HTERT RPE-1 (cell line): ENCODE data around the gene RAB24.

Experiments
- in situ Hi-C: fragments of 300-500 bp; cut with MboI; formaldehyde crosslinking; loops from 4 replicates; pipeline ENCODE4 v1.14.3; 2020; ENCODE audit warnings: low sequenced_read_pairs

Gene RAB24

DNA sequence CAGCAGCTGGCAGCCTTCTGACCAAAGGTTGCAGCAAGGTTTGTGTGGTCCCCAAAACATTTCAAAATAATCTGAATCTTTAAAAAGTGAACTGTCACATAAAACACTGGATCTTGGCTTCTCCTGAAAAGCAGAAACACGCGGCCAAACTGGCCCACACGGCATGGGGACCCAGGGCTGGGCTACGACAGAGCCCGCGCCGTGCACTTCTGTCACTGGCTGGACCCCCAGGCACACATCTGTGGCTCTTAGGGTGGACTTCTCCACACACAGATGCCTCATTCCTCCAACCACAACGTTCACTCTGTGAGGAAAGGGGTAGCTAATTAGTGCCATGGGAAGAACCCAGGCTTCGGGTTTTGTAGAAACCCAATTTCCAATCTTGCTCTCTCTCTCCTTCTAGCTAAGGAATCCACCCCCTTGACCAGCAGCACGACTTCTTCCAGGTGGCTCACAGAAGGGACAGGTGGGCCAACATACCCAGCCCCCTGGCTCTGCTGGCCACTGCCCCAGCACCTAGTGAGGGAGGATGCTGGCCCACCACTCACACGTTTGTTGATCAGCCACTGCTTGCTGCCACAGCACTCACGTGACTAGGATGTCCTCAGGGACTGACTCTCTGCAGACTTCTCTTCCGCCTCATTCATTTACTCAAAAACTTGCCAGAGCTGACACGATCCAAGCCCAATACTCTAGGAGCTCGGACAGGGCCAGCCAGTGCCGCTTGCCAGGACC lies 30.1 kb upstream of the RAB24 start:
- in situ Hi-C loops = no loop called here

DNA sequence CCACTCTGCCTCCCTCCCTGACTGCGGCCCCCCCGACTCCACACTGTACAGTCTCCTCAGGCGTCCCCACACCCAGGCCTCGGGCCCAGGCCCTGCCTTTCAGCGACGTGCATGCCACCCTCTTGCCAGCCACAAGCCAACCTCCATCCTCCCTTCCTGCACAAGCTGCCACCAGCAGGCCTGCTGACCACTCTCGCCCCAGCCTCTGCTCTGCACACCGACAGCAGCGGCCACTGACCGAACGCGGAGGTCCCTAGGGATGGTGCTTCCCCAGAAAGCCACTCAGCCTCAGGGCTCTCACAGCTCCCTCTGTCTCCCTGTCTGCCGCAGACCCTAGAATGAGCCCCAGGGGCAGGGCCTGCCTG lies 29.4 kb upstream of the RAB24 start:
- in situ Hi-C loops = no loop called here

DNA sequence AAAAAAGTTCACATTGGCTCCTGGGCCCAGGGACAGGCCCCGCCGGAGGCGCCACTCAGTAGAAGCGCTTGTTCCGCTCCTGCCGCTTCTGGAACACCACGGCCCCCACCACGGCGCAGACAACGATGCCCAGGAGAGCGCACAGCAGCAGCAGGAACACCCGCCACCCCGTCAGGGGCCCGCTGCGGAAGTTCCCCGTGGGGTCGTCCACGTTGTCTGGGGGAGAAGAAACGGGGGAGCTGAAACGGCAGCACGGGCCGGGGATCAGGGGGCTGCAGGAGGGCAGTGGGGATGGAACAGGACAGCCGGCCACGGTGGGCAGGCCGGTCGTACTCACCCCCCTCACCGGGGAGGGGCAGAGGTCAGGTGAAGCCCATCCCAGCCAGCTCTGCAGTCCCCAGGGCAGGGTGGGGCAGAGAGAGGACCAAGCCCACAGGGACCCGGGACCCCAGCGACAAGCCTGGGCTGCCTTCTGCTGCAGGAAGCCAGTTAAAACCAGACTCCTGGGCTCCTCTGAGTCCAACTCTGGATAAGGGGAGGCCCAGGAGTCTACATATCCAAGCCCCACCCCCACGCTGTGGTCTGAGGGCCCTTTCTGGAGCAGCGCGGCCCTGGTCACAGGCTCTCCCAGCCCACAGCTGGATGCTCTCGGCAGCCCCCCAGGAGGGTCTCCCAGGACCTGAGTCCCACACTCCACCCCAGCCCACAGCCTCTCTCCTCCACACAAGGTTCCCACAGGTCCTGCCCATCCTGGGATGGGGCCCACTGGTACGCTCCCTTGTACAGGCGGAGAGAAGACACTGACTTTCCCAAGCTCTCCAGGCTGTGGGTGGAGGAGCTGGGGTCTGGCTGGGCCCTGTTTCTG lies 28.7 kb upstream of the RAB24 start:
- in situ Hi-C loops = no loop called here

- in situ Hi-C loops = no loop called here
Measured at GRCh38 chr5:177330991-177331842, 27.7 kb upstream of the RAB24 start.

- in situ Hi-C loops = no loop called here
Measured at GRCh38 chr5:177329883-177330282, 26.4 kb upstream of the RAB24 start.

- in situ Hi-C loops = no loop called here
Measured at GRCh38 chr5:177328545-177329231, 25.2 kb upstream of the RAB24 start.

- in situ Hi-C loops = no loop called here
Measured at GRCh38 chr5:177327539-177328522, 24.3 kb upstream of the RAB24 start.

DNA sequence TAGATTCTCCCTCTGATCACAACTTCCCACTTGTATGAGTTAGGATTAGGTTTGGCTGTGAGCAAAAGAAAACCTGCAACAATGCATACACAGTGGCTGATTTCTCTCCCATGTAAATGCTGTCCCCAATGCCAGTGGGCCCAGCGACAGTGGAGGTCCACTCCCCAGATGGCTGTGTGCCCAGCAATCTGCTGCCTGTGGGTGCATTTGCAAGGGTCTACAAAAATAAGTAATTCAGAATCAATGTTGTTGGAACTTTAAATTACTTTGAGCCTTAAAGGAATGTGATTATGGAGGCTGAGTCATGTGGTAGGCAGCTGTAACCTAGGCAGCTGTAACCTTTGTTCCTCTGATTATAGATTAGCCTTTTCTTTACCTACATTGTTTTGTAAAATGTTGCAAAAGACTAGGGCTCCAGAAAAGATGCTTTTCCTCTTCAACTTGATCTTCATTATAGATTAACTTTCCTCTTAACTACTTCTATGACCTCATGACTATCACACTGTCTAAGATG lies 22.4 kb upstream of the RAB24 start:
- in situ Hi-C loops = no loop called here

DNA sequence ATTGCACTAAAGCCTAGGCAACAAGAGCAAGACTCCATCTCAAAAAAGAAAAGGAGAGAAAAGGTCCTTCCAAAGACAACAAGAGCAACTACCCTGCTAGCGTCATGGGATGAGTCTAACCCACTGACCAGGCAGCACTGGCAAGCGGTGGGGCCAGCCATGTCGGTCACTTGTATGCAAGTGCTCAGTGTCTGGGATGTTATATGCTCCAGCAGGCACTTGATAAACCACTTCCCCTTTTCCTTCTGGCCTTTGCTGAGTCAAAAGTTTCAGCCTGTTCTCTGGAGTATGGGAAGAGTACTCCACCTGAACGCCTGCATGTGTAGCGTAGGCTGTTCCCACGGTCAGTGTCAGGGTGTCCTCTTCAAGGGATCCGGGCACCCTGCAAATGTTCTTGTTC lies 17.4 kb upstream of the RAB24 start:
- in situ Hi-C loops = no loop called here

DNA sequence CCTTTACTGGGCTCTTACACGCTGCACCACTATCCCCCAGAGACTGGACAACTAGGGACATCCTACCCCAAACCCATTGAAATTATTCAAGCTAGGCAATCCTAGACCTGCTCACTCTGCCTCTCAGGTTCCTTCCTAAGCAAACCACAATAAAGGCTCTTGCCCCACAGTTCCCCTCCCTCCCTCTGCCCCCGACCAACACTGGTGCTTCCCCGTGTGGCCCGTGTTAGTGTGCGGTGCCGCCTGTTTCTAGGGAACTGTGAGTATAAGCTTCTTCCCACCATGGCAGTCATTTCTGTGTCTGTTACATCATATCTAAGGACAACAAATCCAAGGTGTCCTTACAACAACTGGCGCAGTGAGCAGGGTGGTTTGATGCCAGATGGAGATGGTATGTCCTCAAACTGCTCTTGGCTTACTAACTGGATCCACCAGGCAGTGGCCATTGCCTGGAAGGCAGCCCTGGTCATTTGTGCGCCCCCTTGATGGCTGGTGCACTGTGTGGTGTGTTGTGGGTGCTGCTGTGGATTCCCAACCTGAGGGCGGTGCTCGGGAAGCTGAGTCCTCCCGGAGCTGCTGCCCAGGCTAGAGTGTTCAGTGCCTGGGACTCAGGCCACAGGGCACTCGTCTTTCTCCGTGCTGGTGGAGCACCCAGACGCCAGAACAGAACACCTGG lies 16.5 kb upstream of the RAB24 start:
- in situ Hi-C loops = no loop called here

- in situ Hi-C loops = no loop called here
Measured at GRCh38 chr5:177317959-177318377, 14.4 kb upstream of the RAB24 start.

DNA sequence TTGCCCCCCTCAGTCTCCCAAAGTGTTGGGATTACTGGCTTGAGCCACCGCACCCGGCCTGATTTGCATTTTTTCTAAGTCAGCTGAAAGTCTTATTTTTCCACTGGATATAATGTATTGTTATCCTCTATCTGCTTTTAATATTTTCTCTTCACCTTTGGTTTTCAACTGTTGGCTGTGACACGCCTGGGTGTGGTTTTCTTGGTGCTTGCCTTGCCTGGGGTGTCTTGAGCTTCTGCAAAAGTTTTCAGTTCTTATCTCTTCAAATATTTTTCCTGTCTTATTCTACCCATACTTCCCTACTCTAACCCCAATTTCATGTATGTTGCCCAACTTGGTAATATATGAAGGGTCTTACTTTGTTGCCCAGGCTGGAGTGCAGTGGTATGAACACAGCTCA lies 12.5 kb upstream of the RAB24 start:
- in situ Hi-C loops = no loop called here

- in situ Hi-C loops = no loop called here
Measured at GRCh38 chr5:177315411-177315810, 11.9 kb upstream of the RAB24 start.

DNA sequence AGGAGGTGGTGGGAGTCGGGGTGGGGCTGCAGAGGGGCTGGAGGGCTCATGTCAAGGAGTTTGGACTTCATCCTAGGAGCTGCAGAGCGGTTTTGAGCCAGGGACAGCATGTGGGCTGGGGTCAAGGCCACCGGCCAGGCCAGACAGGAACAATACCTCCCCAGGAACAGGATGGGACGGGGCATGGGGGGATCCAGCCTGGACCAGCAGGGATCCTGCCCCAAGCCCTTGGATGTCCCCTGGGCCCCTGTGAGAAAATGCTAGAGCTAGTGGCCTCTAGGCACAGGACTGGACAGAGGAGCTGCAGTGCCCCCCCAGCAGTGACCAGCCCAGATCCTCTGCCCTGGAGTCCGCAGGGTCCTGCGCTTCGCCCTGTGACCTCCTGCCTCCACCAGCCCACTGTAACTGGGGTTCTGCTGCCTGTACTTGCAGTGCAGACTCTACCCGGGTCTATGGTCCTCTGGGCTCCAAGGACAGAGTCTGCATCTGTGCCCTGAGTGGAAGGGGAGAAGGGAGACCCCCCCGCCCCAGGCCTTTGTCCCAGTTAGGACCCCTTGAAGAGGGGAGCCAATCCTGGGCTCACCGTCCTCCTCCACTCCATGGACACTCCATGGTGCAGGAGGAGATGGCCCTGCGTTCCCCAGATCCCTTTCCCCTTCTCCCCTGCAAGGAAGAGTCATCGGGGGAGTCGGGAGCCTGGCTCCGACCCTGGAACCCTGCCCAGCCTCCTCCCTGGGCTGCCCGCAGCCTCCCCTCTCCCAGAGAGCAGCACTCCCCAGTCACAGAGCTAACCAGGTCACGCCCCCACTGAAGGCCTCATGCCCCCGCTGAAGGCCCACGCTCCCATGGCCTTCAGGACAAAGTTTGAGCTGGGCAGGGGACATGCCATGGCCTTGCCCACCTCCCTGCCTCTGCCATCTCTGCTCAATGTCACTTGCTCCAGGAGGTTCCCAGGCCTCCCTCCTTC lies 11.1 kb upstream of the RAB24 start:
- in situ Hi-C loops = no loop called here

- in situ Hi-C loops = no loop called here
Measured at GRCh38 chr5:177313561-177314259, 10.2 kb upstream of the RAB24 start.

GRCh38 chr5:177312649-177313181 lies 9.2 kb upstream of the RAB24 start:
- in situ Hi-C loops = no loop called here
